GM21526 (cell line): ENCODE data around the gene RASSF6.
"Not testable (repeated sequence)": the region's sequence is repeated elsewhere in the genome, so short reads cannot be mapped to it uniquely, and the experiment has no call there.

ENCODE experiments used
- ATAC-seq: cut with Tn5 transposase; IDR thresholded peaks from one replicate; pipeline ENCODE4 v1.9.1; 2021; ENCODE audit warnings: moderate library complexity; ENCODE audit not compliant: unreplicated experiment, low FRiP score

RASSF6 gene

DNA sequence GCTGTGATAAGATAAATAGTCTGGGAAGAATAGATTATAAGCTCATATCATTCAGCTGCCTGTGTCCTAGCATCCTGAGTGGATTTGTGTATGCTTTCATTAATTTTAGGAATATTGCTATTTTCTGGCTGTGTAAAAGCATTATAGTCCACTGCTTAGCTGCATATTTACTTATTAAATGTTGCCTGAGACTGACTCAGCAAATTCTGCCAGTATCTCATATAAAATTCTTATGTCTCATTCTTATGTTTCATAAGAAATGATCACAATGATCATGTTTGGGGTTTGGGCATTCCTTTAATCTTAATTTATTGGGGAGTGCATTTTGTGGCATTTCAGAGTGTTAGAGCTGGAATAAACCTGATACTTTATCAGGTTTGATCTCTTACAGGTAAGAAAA is 34.9 kb downstream of the RASSF6 start:
- ATAC-seq, result no peak

DNA sequence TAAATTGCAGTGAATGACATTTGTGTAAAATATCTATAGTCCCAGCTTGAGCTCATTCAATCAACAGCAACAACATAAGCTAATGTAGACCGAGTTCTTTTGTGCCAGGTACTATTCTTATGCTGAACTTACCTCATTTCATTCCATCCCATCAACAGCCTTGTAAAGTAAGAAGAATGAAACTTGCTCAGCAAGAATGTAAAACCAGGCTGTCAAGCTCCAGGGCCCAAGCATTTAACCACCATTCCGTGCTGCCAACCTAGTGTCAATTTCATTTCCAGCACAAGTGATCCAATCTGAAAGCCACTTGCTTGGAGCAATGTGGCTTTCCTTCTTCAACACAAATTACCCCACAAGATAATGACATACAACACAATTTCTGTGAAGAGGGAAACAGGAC is 36.6 kb downstream of the RASSF6 start:
- no peak for ATAC-seq

DNA sequence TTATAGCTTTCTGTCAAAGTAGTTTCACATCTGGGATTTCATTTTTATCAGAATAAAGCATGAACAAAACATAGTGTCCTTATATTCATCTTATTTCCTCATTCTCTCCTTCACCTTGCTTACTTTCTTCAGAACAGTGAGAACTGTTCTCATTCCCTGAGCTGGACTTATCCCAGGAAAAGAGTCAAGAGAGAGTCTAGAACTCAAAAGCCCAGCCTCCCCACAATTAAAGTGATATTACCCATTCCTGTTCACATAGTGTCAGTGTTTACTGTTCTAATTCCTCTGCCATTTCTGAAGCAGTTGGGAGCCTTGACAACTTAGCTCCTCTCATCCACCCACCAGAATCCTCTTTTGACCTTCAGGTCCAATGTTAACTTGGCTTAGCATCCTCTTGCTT is 42.9 kb downstream of the RASSF6 start:
- no peak for ATAC-seq

DNA sequence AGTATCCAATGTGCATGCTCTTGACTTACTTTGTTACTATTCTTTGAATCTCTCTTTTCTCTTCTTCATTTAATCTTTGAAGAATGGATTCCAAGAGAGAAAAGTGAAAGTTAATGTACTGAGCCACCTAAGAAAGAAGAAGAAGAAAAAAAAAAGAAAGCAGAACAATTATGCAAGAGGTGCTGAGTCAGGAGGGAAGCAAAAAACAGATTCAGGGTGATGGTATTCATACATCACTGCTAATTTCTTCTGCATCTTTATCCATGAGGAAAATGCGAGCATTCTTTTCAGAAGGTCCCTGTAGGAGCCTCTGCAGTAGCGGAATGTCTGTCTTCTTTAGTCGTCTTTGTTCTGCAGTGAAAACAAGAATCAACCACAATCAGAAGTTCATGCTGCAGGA is 43.9 kb downstream of the RASSF6 start:
- no peak for ATAC-seq

DNA sequence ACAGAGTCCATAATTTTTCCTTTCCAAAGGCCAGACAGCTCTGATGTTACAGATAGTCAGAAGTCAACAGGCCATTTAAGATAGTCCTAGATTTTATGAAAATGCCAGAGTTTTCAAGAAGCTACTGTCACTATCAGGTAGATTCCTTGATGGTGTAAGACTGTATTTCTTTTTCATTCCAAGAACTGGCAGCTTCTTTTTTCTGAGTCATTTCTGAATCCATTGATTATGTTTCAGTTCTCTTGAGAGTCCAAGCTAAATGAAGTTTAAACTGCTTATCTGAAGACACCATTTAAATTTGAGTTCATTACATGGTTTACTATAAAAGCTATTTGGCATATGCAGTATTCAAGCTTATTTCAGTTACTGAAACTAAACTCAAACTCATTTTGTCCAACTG is 44.6 kb downstream of the RASSF6 start:
- no peak for ATAC-seq

DNA sequence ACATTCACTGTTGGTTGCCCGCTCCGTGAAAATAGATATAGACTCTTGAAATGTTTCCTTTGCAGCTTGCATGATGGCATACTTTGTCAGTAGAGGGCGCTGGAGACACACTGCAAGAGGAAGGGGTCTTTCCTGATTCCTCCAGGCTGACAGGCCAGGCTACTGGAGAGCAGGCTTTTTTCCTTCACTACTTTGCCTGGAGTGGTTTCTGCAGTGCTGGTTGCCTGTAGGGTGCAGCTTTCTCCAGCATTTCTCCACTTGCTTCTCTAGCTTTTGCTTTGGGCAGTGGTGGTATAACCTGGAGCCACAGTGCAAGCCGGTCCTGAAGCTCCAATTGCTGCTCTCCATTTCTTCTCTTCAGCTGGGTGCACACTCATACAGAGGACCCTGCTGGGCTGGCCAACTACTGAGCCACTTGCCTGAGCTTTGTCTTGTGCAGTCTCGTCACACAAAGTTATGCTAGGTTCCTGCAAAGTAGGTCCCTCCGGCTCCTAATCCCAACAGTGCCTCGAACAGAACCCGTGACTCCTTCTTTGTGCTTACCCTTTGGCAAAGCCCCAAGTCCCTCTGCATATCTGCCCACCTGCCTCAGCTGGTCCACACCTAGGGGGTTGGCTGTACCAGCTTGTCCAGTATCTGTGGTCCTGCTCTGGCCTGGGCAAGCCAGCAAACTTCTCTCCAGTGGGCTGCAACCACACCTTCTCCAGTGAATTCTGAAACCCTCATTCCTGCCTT is 46.3 kb downstream of the RASSF6 start:
- peak; percentile 74 for ATAC-seq

DNA sequence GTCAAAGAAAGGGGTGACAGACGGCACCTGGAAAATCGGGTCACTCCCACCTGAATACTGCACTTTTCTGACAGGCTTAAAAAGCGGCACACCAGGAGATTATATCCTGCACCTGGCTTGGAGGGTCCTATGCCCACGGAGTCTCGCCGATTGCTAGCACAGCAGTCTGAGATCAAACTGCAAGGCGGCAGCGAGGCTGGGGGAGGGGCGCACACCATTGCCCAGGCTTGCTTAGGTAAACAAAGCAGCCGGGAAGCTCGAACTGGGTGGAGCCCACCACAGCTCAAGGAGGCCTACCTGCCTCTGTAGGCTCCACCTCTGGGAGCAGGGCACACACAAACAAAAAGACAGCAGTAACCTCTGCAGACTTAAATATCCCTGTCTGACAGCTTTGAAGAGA is 69.4 kb downstream of the RASSF6 start:
- not testable (repeated sequence) for ATAC-seq

DNA sequence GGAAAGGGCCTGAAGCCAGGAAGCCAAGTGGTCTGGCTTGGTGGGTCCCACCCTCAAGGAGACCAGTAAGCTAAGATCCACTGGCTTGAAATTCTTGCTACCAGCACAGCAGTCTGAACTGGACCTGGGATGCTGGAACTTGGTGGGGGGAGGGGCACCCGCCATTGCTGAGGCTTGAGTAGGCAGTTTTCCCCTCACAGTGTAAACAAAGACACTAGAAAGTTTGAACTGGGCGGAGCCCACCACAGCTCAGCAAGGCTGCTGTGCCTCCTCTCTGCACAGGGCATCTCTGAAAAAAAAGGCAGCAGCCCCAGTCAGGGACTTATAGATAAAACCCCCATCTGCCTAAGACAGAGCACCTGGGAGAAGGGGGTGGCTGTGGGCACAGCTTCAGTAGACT is 75.6 kb downstream of the RASSF6 start:
- ATAC-seq, result no peak

DNA sequence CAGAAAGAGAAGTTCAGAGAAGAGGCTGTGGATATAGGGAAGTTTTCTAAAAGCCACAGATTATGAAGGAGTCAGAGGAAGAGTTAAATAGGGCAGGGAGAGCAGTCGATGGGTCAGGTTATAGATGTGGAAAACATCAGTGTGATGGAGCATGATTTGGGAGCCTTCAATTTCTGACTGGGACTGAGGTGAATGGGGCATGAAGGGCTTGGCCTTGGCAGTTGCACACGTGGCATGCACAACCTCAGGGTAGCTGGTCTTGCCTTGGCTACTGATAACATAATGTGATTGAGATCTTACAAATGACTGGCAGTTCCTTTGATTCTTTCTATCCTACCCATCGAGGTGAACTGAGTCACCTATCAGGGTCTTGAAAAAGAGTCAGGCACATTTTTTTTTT is 79.0 kb downstream of the RASSF6 start:
- no peak for ATAC-seq

DNA sequence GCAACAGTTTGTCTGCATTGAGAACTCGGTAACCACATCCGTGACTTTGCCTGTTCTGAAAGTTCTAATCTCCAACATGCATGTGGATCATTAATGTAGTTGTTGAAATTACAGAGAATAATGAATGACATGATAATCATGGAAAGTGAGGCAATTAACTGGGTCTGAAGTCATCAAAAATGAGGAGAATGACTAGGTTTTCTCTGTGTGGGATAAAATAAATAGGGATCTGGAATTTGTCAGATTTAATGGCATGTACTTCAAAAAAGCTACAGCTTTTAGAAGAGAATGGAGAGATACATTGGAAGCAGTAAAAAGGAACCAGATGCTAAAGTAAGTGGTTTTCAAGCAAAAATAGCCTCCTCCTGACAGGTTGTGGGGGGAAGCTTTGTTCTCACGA is 79.4 kb downstream of the RASSF6 start:
- ATAC-seq, result no peak

DNA sequence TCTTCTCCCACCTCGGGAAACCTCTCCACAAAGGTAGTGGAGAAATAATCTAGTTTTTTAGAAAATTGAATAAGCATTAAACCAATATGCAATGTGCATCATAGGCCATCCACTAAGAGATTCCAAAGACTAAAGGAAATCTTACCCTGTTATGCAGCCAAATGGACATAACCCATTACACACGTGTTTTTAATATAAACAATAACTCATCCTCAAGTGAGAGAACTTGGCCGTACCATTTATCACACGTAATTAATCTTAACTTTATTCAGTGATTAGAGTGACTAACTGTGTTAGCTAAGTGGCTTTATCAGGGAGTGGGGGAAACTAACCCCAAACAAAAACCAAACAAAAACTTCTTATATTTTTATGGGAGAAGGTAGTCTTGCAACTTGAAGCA is 80.8 kb downstream of the RASSF6 start:
- no peak for ATAC-seq

DNA sequence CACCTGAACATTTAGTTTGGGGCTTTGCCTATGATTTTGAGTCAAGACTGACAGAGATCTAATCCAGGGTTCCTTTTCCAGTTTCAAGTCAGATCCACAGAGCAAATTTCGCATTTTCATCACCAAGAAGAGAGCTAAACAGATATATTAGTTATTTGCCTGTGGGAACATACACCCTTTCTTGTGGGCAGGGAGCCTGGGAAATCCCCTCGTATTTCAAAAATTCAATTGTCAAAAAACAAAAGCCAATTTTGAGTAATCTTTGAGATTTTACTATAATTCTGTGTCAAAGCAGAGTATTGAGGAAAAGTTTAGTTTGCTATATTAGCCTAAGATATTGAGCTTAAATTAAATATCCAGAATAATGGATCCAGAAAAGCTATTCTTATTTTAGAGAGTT is 82.1 kb downstream of the RASSF6 start:
- no peak for ATAC-seq

DNA sequence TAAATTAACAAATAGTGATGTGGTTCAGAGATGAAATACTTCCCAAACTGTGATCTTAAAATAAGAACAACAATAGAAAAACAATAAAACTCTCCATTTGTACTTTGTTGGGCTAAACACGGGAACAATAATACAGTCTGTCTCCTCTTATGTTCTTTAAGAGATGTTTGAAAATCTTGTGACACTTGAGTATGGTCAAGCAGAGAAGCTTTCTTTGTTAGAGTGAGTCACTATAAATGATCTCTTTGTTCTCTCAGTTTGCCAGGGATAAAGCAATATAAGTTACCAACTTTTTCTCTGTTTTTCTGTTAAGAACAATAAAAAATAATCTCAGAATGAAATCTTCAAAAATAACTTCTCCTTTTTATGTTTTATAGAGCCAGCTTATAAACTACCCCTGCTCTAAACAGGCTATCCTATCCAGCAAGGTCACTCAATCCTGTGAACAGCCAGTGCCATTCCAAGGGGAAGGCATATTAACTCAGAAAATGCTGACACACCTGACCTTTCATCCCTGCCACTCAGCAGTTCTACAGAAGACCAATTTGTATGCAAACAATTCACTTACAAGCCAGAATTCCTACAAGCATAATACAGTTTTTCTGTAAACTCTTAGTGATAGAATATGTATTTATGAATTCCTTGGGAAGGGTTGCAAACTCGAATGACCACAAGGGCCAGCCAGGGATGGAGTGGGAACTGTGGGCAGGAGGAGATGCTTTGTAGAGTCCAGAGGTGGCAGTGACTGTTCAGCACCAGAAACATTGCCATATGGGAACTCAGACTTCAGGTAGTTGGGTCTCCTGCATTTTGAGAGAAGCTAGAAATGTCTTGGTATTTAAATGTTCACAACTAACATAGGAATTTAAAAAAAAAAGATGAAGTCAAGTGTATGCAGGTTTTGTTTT is 86.5 kb downstream of the RASSF6 start:
- ATAC-seq, result no peak

DNA sequence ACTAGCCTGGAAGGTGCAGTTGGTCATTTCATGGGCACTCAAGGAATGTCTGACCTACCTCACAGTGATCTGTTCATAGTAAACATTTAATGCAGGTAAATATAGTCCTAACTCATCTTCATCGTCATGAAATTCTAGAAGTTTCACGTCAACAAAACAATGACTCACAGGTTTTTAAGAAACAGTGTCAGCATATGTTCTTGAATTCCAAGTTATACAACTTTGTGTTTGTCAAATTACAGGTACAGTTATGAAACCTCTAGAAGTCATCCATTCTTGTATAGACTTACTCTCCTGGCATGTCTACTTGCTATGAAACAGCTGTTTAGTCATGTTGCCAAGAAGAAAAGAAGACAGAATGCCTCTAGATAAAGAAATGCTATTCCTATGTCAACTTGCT is 92.1 kb downstream of the RASSF6 start:
- ATAC-seq, result no peak

DNA sequence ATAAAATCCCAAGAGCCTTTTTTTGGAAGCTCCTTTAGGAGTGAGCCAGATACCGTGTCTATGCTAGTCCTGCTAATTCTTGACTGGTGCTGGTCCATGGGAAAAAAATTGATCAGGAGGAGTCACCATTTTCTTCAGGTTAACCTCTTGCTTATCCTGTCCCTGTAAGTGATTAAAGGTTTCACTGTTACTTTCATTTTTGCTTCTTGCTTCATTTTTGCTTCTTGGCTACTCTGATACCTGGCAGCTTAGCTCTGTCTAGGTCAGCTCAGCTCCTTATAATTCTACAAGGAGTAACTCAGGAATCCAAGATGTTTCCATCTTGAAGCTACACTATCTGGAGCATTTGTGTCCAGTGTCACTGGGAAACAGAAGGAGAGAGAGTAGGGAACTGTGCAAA is 93.0 kb downstream of the RASSF6 start:
- ATAC-seq, result peak; percentile 71

DNA sequence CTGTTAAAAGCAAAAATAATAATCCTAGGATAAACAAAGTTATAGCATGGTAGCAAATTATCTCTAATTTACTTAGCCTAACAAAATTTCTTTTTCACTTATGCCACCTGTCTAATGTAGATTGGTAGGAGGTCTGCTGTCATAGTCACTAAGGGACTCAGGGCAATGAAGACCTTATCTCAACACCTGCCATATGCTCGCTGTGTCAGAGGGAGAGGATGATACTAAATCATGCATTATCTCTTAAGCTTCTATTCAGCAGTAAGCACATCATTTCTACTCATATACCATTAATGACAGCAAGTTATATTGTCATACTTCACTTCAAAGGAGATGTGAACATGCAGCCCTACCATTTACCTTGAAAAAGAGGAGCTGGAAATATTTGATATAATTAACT is 94.6 kb downstream of the RASSF6 start:
- ATAC-seq, result no peak

DNA sequence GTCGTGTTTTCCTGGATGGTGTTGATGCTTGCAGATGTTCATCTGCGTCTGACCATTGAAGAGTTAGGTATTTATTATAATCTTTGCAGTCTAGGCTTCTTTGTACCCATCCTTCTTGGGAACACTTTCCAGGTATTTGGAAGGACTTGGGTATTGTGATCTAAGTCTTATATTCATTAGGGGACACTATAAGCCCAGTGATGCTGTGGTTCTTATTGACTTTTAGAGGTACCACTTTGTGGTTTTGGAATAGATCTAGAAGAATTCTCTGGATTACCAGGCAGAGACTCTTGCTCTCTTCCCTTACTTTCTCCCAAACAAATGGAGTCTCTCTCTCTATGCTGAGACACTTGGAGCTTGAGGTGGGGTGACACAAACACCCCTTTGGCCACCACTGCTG is 97.1 kb downstream of the RASSF6 start:
- ATAC-seq, result no peak
